ENCODE data around the gene ACOX2. TPM values are rescaled to one million over a fixed set of nuclear protein-coding genes. Genes with fewer than 3 reads are reported as not detected.
A peak's percentile ranks its signal among the peaks of the same experiment; 100 is the strongest.

Gene ACOX2
- not detected for polyA plus RNA-seq

DNA sequence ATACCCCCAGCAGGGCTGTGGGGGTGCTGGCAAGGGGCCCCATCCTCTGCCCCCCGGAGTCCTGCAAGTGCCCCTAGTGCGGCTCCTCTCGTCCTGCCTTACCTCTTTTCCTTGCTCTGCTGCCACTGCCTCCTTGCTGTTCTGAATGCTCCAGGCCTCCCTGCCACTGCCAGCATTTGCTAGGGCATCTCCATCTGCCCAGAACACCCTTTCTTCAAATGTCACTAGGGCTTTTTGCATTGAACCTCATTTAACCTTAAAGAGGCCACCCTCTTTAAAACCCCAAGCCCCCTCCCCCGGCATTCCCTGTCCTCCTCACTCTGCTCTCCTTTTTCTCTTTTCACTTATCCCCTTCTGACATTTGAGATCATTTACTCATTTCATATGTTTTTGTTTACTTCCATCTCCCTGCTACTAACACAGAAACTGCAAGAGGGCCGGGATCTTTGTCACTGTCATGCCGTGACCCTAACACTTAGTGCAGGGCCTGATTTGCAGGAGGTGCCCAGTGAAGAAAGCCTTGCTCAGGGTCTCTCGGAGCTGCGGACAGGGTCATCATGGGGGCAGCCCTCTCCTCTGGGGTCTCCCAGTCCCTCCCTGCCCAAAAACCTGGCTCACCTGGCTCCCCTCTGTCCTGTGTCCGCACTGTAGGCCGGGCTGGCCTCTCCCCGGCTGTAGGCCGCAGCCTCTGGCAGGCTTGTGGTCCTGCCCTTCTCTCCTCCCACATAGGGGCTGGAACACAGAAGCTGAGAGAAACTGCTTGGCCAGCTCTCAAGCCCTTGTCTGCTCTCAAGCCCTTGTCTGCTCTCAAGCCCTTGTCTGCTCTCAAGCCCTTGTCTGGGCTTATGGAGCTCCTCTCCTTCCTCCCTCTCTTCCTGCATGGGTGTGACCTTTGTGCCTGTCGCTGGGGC is at the start of gene ACOX2:
Gene ACOX2 (minus strand): TSS at position 690 of the 911 bp plus-strand sequence. CDS start 2,084 bp downstream, outside the sequence.
- no peak within 1 kb of the TSS for H3K27ac Mint-ChIP-seq
- no peak within 1 kb of the TSS for H3K4me3 Mint-ChIP-seq
- H3K9me3 Mint-ChIP-seq: no peaks in the 10 kb centered on the region
- peaks cover 4 to 5% (median 5%) of the 10 kb centered on the region in 3 donors for H3K4me1 Mint-ChIP-seq
- peaks cover 1% of the 10 kb centered on the region for H3K27me3 Mint-ChIP-seq
- H3K36me3 Mint-ChIP-seq: peaks cover 1% of the 10 kb centered on the region

DNA sequence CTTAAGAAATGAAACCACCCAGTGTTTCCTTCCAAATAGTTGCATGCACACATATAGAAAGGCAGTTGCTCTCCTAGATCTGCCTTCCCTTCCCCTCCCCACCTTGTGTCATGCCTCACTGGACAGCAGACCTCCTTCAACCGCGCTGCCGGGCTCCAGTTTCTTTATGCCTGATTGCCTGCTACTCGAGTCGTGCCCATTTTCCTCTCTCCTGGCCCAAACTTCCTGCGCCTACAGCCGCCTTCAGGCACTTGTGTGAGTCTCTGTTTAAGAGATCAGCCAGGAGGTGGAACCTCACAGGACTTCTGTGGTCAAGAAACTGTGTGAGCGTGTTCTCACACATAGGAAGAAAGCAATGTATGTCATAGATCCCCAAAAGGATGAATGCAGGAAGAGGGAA is 49.0 kb upstream of the ACOX2 start:
- H3K4me3 Mint-ChIP-seq: peak overlapping the region; percentile 80 to 92 (median 87)
- peak overlapping the region in 1 of 3 donors; percentile 82 for H3K27ac Mint-ChIP-seq
- H3K36me3 Mint-ChIP-seq: peaks cover 4% of the 10 kb centered on the region
- H3K4me1 Mint-ChIP-seq: peaks cover 0 to 11% (median 10%) of the 10 kb centered on the region in 3 donors
- peaks cover 0 to 3% (median 2%) of the 10 kb centered on the region in 3 donors for H3K9me3 Mint-ChIP-seq
- peaks cover 37% of the 10 kb centered on the region for H3K27me3 Mint-ChIP-seq

DNA sequence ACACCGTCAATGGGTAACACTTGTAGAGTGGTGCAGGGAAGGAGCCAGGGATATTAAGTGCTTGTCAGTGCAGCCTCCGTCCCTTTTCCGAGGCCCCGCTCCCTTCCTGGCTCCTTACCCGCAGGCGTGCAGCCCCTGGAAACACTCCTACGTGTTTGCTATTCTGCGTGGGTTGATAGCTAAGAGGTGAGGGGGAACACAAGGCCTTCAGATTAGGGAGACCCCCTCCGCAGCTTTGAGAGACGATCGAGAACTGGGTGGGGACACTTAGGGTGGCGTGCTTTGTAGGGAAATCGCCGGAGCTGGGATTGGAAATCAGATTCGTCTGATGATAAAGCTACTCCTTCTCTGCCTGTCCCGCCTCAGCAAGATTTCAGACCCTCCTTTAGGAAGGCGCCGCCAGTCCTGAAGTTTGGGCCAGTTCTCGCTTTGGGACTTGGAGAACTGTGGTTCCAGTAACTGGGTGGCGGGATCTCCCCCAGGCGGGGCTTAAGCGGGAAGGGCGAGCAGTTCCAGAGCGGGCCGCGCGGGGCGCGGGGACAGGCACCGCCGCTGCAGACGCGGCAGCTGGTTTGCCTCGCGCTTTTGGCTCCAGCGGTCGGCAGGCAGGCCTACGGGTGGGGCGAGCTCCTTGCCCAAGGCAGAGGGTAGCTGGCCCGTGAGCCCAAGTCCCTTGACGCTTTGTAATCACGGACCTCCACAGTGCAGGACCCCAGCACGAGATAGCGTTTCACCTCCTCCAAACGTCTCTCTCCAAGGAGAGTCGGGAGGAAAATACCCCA is 48.2 kb upstream of the ACOX2 start:
- H3K27me3 Mint-ChIP-seq: peaks cover 38% of the 10 kb centered on the region

DNA sequence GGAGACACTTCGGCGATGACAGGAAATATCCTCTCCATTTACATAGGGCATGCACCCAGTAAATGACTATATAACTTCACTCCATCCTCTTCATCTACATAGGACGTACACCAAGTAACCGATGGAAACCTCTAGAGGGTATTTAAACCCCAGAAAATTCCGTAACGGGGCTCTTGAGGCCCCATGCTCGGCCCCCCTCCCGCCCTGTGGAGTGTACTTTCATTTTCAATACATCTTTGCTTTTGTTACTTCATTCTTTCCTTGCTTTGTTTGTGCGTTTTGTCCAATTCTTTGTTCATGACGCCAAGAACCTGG is 47.7 kb upstream of the ACOX2 start:
- Mint-ChIP-seq H3K27ac (peak overlapping the region in 1 of 3 donors; percentile 41), H3K36me3 (peaks cover 4% of the 10 kb centered on the region), H3K27me3 (peaks cover 38% of the 10 kb centered on the region)

More for the DNA sequence above, 48.2 kb upstream of the ACOX2 start:
- H3K36me3 Mint-ChIP-seq: peaks cover 4% of the 10 kb centered on the region
- peak overlapping the region; percentile 80 to 92 (median 87) for H3K4me3 Mint-ChIP-seq
- peaks cover 0 to 11% (median 10%) of the 10 kb centered on the region in 3 donors for H3K4me1 Mint-ChIP-seq
- H3K27ac Mint-ChIP-seq: peak overlapping the region in 1 of 3 donors; percentile 41
- peaks cover 0 to 3% (median 2%) of the 10 kb centered on the region in 3 donors for H3K9me3 Mint-ChIP-seq

DNA sequence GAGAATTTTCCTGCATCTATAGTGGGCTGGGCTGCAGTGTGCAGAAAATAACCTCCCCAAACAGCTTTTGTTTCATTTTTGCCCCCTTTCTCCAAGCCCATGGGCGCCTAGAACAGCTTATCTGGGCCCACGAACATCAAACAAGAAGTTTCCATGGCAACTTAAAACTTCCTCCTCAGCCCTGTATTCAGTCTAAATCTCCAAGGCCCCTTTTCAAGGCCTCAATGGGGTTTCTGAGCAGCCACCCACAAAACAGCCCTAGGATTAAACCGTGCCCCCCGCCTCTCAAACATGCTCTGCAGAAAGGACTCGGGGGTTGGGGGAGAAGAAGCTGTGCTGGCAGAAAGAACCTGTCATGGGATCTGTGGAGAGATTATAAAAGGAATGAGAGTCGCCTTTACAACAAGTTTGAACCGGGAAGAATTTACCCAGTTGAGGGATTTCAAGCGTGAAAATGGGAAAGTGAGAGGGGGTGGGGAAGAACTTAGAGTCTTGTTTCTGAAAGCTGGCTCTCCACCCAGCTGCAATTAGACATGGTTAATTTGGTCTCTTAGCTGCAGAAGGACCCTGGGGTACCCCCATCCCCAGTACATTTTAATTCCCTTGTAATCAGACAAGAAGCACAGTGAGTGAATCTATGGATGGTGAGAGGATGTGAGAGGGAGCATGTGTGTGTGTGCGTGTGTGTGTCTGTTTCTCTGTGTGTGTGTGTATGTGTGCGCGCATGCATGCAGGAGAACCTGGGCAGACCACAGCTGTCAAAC is 44.5 kb upstream of the ACOX2 start:
- H3K27ac Mint-ChIP-seq: peak overlapping the region in 1 of 3 donors; percentile 39
- peaks cover 0 to 3% (median 2%) of the 10 kb centered on the region in 3 donors for H3K9me3 Mint-ChIP-seq
- peaks cover 4% of the 10 kb centered on the region for H3K36me3 Mint-ChIP-seq
- H3K27me3 Mint-ChIP-seq: peaks cover 27% of the 10 kb centered on the region
- H3K4me1 Mint-ChIP-seq: peaks cover 0 to 10% (median 9%) of the 10 kb centered on the region in 3 donors
- H3K4me3 Mint-ChIP-seq: peak overlapping the region in 1 of 4 donors; percentile 23

More for the DNA sequence above, 47.7 kb upstream of the ACOX2 start:
- Mint-ChIP-seq H3K4me1 (peaks cover 0 to 11% (median 10%) of the 10 kb centered on the region in 3 donors), H3K9me3 (peaks cover 0 to 3% (median 2%) of the 10 kb centered on the region in 3 donors), H3K4me3 (peak overlapping the region; percentile 80 to 92 (median 87))

DNA sequence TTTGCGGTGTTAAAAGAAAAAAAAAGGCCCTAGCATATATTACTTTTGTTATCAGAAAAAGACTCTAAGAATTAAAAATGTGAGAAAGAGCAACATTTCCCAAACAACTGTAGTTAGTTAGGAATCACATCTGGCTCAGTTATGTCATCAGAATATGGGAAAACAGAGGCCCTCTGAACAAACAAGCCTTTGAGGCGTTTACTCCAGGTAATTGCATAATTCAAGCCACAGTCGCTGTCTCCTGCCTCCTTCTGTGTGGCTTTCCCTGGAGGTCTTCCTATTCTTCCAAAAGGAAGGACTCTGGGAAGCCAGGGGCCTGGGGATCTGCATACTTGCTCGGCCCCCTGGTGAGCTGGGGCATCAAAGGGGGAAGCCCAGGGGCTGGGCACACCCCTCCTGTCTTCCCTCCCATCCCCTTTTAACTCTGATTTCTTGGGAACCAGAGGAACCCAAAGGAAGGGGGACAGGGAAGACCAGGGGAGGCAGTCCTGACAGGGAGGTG is 43.9 kb upstream of the ACOX2 start:
- Mint-ChIP-seq H3K27ac (no peak overlapping the region), H3K27me3 (peaks cover 21% of the 10 kb centered on the region), H3K4me3 (no peak overlapping the region), H3K4me1 (peaks cover 0 to 6% (median 5%) of the 10 kb centered on the region in 3 donors), H3K9me3 (peaks cover 0 to 2% (median 0%) of the 10 kb centered on the region in 3 donors), H3K36me3 (peaks cover under 1% of the 10 kb centered on the region)

DNA sequence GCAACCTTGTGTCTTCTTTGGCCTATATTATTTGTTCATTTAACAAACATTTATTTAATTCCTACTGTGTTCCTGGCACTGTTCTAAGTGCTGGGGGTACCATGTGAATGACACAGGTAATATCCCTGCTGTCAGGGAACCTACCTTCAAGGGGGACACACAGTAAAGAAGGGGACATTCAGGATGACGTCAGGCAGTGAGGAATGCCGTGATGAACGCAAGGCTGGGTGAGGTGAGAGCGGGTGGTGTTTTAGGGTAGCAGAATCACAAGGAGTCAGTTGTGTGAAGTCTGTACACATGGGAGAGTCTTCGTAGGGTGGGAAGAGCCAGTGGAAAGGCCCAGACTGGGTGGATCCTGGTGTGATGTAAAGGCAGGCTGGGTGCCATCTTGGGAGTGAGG is 41.9 kb upstream of the ACOX2 start:
- no peak overlapping the region for H3K4me3 Mint-ChIP-seq
- peaks cover 0 to 6% (median 0%) of the 10 kb centered on the region in 3 donors for H3K4me1 Mint-ChIP-seq
- H3K27ac Mint-ChIP-seq: no peak overlapping the region
- H3K36me3 Mint-ChIP-seq: no peaks in the 10 kb centered on the region
- H3K27me3 Mint-ChIP-seq: peaks cover 3% of the 10 kb centered on the region
- no peaks in the 10 kb centered on the region for H3K9me3 Mint-ChIP-seq

DNA sequence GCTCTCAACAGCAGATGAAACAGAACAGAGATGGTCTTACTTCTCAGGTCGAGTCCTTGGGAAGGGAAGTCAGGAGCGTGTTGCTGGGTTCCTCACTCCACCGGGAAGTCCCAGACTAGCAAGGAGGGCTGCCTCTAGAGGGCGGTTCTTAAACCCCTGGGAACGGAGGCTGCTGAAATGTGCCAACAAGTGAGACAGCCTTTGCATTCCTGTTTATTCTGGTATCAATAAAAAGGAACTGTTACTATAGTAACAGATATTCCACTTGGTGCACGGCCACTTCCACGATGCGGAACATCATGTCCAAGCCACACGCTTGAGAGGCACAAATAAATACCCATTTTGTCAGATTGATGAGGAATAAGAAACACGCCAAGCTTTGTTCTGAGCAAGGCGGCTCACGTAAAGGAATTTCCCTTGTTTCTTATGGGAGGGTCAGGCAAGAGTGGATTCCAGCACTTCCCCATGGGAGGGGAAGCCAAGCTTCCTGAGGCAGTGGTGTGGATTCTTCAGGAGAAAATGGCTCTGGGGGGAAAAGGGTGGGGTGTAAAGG is 40.4 kb upstream of the ACOX2 start, which contains the start of gene FAM107A:
Gene FAM107A (minus strand): TSS at position 123 of the 553 bp plus-strand sequence. CDS start 7,531 bp downstream, outside the sequence.
- Mint-ChIP-seq H3K9me3 (no peaks in the 10 kb centered on the region), H3K36me3 (no peaks in the 10 kb centered on the region), H3K4me3 (no peak within 1 kb of the TSS), H3K27me3 (peaks cover 3% of the 10 kb centered on the region), H3K4me1 (peaks cover 0 to 6% (median 0%) of the 10 kb centered on the region in 3 donors), H3K27ac (no peak within 1 kb of the TSS)

DNA sequence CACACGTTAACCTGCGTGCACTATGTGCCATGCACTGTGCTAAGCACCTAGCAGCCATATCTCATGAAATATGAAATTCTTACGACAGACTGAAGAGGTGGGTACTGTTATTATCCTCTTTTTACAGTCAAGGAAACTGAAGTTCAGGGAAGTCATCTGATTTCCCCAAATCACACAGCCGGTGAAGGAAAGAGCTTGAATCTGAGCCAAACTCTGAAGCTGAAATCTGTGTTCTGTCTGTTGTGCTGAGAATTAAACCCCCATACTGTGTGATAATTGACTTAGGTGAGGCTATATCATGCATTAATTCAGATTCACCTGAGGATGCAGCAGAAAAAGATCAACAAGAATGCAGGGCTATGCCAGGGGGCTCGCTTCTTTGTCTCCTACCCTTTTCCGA is 39.7 kb upstream of the ACOX2 start:
- no peaks in the 10 kb centered on the region for H3K9me3 Mint-ChIP-seq
- no peak overlapping the region for H3K4me3 Mint-ChIP-seq
- peaks cover 3% of the 10 kb centered on the region for H3K27me3 Mint-ChIP-seq
- H3K4me1 Mint-ChIP-seq: peaks cover 0 to 4% (median 0%) of the 10 kb centered on the region in 3 donors
- no peaks in the 10 kb centered on the region for H3K36me3 Mint-ChIP-seq
- no peak overlapping the region for H3K27ac Mint-ChIP-seq

DNA sequence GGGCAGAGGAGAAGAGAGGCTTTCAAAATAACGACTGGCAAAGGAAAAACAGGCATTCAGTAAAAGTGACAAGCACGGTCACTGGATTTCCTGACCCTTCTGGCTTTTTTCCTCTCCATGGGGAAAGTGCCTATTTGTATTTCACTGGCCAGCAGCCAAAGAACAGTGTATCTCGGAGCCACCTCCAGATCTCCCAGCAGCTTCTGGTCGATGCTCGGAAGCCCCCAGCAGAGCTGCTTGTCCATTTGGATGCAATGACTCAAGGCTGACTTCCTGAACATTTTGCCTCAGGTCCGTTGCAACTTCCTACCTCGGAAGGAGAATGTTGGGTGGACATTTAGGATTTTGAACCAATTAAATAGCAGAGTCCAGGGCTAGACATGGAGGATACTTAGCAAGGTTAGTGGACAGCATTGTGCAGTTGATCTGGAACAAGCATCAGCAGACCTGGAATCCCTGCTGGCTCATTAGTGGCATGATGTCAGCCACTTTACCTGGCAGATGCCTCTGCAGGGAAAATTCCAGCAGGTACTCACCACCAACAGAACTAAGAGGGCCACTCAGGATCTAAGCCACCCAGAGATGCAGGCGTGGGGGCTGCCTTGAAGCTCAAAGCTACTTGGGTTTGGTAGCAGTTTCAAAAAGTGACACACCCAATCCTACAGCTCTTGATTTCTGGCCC is 39.1 kb upstream of the ACOX2 start:
- Mint-ChIP-seq H3K27me3 (peaks cover 3% of the 10 kb centered on the region), H3K36me3 (no peaks in the 10 kb centered on the region)

DNA sequence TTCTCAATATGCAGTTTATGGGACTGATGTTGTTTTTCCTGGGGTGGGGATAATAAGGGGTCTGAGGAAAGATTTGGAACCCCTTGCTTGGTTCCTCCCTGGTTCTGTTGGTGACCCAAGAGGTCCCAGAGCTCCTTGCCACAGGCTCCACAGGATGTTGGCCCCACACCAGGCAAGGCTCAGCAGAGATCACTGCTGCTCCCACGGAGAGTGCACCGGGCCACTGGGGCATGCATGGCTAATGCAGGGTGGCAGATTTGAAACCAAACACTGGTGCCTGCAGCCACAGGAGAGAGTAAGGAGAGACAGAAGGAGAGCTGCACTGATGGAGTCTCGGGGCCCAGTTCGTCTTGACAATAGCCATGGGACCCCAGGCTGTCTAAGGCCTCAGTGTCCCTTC is 37.7 kb upstream of the ACOX2 start:
- Mint-ChIP-seq H3K27ac (no peak overlapping the region), H3K4me1 (no peaks in the 10 kb centered on the region), H3K4me3 (no peak overlapping the region), H3K27me3 (peaks cover 2% of the 10 kb centered on the region), H3K36me3 (no peaks in the 10 kb centered on the region), H3K9me3 (no peaks in the 10 kb centered on the region)

More for the DNA sequence above, 39.1 kb upstream of the ACOX2 start:
- H3K9me3 Mint-ChIP-seq: no peaks in the 10 kb centered on the region
- no peak overlapping the region for H3K27ac Mint-ChIP-seq
- no peak overlapping the region for H3K4me3 Mint-ChIP-seq
- no peaks in the 10 kb centered on the region for H3K4me1 Mint-ChIP-seq

DNA sequence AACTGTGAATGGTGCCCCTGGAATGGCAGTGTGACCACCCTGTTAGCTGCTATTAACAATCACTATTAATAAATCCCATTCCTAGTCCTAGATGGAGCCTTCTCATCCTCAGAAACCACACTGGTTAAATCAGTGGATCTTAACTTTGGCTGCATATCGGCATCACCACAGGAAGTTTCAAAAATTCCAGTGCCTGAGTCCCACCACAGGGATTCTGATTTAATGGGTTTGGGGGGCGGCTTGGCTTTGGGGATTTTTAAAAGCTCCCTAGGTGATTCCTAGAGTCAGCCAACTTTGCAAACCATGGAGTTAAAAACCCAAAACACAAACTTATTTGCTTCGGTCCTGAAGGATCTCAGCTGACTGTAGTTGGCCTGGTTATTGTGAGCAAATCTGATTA is 37.1 kb upstream of the ACOX2 start:
- H3K27ac Mint-ChIP-seq: no peak overlapping the region
- H3K27me3 Mint-ChIP-seq: peaks cover 2% of the 10 kb centered on the region
- peaks cover 0 to under 1% (median 0%) of the 10 kb centered on the region in 3 donors for H3K4me1 Mint-ChIP-seq
- H3K9me3 Mint-ChIP-seq: no peaks in the 10 kb centered on the region
- no peaks in the 10 kb centered on the region for H3K36me3 Mint-ChIP-seq
- H3K4me3 Mint-ChIP-seq: no peak overlapping the region

DNA sequence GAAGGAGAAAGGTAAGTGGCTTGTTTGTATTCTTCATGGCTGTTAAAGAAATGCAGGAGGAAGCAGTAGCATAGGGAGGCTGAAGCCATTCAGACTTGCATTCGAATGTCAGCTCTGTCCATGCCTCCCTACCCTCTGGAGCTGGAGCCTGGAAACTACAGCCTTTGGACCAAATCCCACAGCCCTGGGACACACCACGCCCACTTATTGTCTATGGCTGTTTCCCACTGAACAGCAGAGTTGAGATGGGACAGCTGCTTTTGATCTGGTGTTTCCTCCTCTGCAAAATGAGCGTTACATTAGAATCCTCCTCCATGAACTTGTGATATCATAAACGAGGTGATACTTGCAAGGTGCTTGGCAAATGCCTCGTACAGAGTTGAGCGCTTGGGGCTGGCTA is 36.6 kb upstream of the ACOX2 start:
- no peak overlapping the region for H3K27ac Mint-ChIP-seq
- H3K4me1 Mint-ChIP-seq: peaks cover 0 to 5% (median 4%) of the 10 kb centered on the region in 3 donors
- no peaks in the 10 kb centered on the region for H3K36me3 Mint-ChIP-seq
- no peak overlapping the region for H3K4me3 Mint-ChIP-seq
- no peaks in the 10 kb centered on the region for H3K9me3 Mint-ChIP-seq
- peaks cover 2% of the 10 kb centered on the region for H3K27me3 Mint-ChIP-seq
